Stimulated activated naive CD4-positive, alpha-beta T cell treated with Interleukin-2 at 50 U/mL for 16 hours (primary cell): Measurements from ENCODE around the gene B3GLCT.
"Not testable (repeated sequence)": the region's sequence is repeated elsewhere in the genome, so short reads cannot be mapped to it uniquely, and the experiment has no call there.

Source experiments
- DNase-seq: peaks from one replicate; lab custom pipeline; 2025; lab: John Stamatoyannopoulos, UW

Gene B3GLCT

DNA sequence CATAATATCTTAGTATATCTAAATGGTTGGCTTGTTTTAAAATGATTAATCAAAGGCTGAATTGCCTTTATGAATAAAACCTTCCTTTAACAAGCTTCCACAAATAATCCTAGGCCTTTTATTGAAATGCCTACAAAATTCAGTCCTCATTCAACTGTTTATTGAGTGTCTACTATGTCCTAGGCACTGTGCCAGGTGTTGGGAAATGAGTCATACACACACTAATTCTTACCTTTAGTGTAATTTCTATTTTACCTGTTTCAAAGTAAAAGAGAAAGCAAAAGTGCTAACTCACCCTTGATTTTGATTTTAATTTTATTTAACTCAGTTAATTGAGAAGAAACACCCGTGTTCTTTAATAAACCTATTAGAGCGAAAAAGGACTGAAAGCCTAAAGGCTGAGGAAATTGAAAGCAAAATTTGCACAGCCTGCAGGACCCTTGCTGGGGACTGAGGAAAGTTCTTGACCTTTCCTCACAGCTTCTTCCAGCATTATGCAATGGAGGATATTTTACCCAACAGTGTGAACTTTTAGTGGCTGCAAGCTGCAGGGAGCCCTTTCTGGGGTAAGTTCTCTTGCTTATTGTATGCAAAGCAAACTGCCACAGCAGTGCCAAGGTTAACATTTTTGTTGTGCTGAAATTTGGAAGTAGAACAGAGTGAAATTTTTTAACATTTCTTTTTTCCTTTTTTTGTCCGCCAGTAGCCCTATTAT is 83.1 kb downstream of the B3GLCT start:
- no peak for DNase-seq

- no peak for DNase-seq
These were observed 87.2 kb downstream of the B3GLCT start for GRCh38 chr13:31286930-31287329.

GRCh38 chr13:31301119-31301518 is 101.3 kb downstream of the B3GLCT start:
- no peak for DNase-seq

- DNase-seq: no peak
These were observed 110.6 kb downstream of the B3GLCT start for GRCh38 chr13:31310356-31310755.

DNA sequence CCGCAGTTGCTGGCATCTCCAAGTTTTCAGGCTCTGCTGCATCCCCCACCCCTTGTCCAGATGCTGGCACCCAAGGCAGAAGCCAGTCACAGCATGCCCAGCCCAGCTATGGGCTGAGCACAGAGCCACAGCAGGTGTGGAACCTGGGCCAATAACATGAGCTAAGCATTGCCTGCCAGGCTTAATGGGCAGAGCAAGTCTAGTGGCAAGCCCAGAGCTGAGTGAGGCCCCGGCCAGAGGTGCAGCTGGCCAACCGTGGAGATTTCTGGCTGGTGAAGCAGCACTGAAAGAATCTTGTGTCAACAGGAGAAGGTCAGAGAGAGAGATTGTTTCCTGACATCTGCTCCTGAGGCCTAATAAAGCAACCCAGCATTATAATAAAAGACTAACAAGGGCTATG is 111.0 kb downstream of the B3GLCT start:
- no peak for DNase-seq

DNA sequence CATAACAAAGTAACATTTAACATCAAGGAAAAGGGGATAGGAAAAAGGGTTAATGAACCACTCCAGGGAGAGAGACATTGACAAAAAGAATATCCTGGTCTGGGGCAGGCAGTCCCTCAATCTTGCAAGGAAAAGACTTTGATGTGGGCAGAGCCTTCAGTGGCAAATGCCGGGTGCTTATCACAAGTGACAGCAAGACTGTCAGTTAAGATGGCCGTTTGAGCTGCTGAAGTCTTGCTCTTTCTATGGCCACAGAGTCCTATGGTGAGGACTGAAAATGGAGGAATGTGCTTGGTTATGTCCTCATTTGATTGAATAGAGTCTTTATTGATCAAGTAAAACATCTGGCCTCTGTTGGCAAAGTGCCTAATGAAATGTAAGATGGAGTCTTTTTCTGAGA is 112.1 kb downstream of the B3GLCT start:
- no peak for DNase-seq

DNA sequence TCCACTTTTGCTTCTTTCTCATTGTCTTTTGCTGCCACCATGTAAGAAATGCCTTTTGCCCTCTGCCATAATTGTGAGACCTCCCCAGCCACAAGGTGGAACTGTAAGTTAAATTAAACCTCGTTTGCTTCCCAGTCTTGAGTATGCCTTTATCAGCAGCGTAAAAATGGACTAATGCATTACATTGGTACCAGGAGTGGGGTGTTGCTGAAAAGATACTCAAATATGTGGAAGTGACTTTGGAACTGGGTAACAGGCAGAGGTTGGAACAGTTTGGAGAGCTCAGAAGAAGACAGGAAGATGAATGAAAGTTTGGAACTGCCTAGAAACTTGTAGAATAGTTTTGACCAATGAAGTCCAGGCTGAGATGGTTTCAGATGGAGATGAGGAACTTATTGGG is 115.2 kb downstream of the B3GLCT start:
- no peak for DNase-seq

- DNase-seq: no peak
These were observed 121.2 kb downstream of the B3GLCT start for GRCh38 chr13:31320946-31321345.

DNA sequence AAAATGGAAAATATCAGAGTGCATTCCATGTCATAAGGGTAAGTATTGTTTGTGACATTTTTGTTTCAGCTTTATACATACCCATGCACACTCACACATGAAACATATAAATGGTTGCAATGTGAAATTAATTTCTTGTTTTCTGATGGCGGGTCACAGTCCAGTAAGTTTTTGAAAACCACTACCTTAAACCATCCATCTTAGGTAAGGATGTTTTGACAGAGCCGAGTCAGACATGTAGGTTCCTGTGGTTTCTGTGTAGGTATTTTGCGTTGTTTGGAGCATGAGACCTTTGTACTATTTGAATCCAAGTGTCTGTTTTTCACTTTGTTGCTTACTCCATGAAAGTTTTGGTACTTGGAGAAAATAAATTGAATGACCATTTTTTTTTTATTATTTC is 121.7 kb downstream of the B3GLCT start:
- DNase-seq: no peak

- DNase-seq: no peak
These were observed 122.3 kb downstream of the B3GLCT start for GRCh38 chr13:31322026-31322425.

DNA sequence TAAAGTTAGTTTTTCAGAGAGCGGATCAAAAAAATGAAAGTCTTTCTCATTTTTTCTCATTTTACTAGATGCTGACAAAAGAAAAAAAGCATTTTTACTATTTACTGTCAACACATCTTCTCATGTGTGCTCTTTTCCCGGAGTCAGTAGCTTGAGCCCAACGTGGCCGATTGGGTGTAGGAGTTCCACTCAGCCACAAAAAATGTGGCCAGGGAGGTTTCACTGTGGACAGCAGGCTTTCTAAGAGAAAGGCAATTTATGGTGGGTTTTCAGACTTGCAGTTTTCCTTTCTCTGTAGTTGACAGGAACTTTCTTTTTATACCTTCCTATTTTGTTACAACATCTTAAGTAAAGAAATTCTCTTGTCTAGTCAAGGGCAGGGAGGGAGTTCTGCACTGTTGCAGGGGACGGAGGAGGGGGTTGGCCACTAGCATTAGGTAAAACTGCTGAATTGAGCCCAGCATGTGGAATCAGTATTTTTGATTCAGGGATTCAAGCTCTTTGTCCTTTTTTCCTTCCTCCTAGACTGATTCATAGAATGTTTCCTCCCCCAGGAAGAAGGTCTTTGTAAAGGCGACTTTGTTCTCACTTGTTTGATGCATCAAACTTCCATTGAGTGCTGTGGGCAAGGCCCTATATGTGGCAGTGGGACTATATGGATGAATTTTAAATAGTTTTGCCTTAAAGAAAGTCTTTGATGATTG is 123.1 kb downstream of the B3GLCT start:
- DNase-seq: no peak

DNA sequence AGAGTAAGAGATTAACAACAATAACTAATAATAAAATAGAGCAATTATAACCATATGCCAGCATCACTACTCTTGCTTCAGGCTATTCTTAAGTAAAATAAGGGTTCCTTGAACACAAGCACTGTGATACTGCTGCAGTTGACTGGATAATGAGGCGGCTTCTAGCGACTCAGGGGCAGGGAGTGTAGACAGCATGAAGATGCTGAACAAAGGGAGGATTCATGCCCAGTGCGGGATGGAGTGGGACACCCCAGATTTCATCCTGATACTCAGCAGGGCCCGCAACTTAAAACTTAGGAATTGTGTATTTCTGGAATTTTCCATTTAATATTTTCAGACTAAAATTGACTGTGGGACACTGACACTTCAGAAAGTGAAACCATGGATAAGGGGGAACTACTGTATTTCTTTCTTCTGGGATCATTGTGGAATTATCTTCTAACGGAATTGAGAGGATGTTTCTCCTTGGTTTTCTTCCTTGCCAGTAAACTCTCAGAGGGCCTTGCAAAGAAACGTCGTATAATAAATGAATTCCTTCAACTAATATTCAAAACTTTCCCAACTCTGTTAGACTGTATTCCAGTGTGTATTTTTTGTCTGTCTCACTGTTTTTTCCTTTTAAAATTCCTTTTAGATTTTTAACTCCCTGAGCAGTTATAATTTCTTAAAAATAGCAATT is 127.5 kb downstream of the B3GLCT start:
- no peak for DNase-seq

- DNase-seq: no peak
These were observed 128.9 kb downstream of the B3GLCT start for GRCh38 chr13:31328549-31329235.

DNA sequence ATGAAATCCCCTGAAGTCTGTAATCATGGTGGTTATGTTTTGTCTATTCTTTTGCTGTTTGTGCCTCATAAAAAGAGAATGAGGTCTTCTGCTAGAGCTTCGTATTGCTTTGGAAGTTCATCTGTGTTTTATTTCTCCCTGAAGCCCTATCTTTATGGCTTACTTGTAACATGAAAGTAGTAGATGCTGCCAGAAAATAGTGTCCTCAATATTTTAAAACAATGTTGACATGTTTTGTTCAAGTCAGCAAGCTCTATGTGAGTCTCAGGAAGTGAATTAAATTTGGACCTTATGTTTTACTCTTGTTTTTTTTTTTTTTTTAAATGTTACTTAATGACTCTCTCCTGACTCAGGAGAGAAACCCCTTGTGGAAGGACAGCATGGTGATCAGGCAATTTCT is 130.5 kb downstream of the B3GLCT start:
- DNase-seq: no peak

DNA sequence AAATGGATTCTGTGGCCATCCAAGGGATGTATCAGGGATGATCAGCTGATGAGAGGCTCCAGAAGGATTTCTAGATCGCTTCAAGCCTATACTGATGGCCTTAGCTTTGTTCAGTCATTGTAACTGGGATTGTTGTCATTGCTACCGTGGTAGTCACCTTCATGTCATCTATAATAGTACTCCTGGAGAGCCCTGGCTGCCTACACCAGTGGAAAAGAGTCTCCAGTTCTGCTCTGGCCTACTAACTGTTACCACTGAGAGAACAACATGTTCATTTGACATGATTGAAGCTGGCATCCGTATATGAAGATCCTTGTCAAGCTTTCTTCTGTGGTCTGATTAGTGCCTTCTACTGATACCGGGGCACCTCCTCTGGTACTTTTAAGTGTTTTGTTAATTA is 131.3 kb downstream of the B3GLCT start:
- DNase-seq: no peak

DNA sequence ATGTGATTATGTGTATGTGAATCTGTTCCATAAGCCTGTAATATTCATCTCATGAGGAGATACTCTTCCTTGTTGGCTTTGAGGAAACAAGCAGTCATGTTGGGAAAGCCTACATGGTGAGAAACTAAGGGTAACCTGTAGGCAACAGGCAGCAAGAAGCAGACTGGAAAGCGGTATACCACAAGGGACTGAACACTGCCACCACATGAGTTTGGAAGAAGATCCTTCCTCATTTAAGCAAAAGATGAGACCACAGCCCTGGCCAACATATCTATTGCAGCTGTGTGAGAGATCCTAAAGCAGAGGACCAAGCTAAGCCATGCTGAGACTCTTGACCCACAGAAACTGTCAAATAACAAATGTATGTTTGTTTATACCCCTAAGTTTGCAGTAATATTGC is 134.8 kb downstream of the B3GLCT start:
- DNase-seq: no peak

DNA sequence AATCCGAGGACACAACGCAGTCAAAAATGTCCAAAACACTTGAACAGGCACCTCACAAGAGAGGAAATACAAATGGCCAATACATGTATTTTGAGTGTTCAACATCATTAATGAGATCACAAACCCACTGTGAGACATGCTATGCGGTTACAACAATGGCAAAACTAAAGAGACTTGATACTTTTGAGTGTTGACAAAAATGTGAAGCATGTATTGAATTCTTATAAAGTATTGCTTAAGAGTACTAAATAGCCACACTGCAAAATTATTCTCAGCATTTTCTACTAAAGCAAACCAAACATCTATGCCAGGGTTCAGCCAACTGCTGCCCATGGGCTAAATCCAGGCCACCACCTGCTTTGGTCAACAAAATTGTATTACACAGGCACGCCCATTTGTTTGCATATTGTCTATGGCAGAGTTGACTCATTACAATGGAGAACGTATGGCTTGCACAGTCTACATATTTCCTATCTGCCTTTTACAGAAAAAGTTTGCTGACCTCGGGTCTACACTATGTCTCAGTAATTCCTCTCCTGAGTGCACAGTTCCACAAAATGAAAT is 135.3 kb downstream of the B3GLCT start:
- DNase-seq: no peak

GRCh38 chr13:31339616-31340015 is 139.8 kb downstream of the B3GLCT start:
- not testable (repeated sequence) for DNase-seq

GRCh38 chr13:31340848-31341247 is 141.1 kb downstream of the B3GLCT start:
- not testable (repeated sequence) for DNase-seq

DNA sequence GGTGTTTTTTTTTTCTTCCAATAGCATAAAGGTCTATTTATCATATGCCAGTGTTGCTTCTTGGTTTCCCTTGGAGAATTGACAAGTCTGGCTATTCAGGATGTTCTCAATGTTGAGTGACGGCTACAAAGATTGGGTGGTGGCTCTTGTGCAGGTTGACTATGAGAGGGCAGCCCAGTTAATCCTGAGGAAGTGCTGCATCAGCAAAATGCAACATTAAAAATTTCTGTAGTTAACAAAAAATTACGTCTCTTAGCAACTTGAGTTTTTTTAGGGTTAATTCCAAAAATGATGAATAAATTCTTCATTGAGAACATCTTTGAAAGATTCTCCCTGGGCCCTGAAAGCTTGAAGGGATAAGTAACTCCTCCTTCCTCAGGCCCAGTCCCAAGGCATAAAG is 147.1 kb downstream of the B3GLCT start:
- no peak for DNase-seq

- no peak for DNase-seq
These were observed 149.4 kb downstream of the B3GLCT start for GRCh38 chr13:31349156-31349555.

- DNase-seq: no peak
These were observed 150.8 kb downstream of the B3GLCT start for GRCh38 chr13:31350560-31350959.
